Neutrophil (primary cell): ENCODE measurements around the gene RTEL1.
A peak's percentile ranks its signal among the peaks of the same experiment; 100 is the strongest.
"Not testable (repeated sequence)": the region's sequence is repeated elsewhere in the genome, so short reads cannot be mapped to it uniquely, and the experiment has no call there.

Experiments
- H3K27ac ChIP-seq: fragments of 200-600 bp; sonication (generic); 2 replicates; pipeline ENCODE4 v1.5.1; 2016; ENCODE audit warnings: mild to moderate bottlenecking, moderate library complexity
- H3K27me3 ChIP-seq: fragments of 200-600 bp; sonication (generic); 2 replicates; pipeline ENCODE4 v1.6.0; 2016; ENCODE audit warnings: mild to moderate bottlenecking
- H3K36me3 ChIP-seq: fragments of 200-600 bp; sonication (generic); 2 replicates; pipeline ENCODE4 v1.5.1; 2017
- H3K4me1 ChIP-seq, 2 experiments: fragments of 200-600 bp in 1 of 2; sonication (generic) in 1 of 2; 1 replicate in 1 of 2; 2 replicates in 1 of 2; pipeline versions ENCODE4 v1.5.1 to v1.6.1; 2013 to 2016; ENCODE audit warnings: low read depth in 1 of 2, low read length in 1 of 2, mild to moderate bottlenecking in 1 of 2, moderate library complexity in 1 of 2; ENCODE audit not compliant: control insufficient read depth in 1 of 2, insufficient read depth in 1 of 2
- H3K4me3 ChIP-seq, 2 experiments: fragments of 200-600 bp in 1 of 2; sonication (generic) in 1 of 2; 1 replicate in 1 of 2; 2 replicates in 1 of 2; pipeline ENCODE4 v1.5.1; 2013 to 2016; ENCODE audit warnings: low read depth in 1 of 2, low read length in 1 of 2, mild to moderate bottlenecking in 1 of 2, moderate library complexity in 1 of 2
- H3K9me3 ChIP-seq: fragments of 200-600 bp; sonication (generic); 2 replicates; pipeline ENCODE4 v1.5.1; 2016
- TF ChIP-seq, protein P1 (sequence below): fragments of 200-600 bp; sonication (generic); IDR thresholded peaks from 2 replicates; pipeline ENCODE4 v1.5.1; 2016; ENCODE audit warnings: antibody characterized with exemption

RTEL1 gene

DNA sequence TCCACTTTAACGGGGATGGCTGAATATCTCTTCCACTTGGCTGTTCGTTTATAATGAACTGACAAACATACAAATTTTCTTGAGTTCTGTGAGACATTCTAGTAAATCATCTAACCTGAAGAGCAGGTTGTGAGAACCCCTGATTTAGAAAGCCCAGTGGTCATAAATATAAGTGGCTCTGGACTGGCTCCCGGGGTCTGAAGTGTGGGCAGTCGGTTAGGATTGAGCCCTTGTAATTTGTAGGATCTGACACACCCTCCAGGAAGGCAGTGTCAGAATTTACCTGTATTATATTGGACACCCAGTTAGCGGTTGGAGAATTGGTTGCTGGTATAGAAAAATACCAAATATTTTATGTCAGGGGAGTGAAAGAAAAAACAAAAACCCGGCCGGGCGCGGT is 24.4 kb upstream of the RTEL1 start:
- no peak overlapping the region for H3K4me3 ChIP-seq
- no peaks in the 10 kb centered on the region for H3K27me3 ChIP-seq
- H3K27ac ChIP-seq, result peak overlapping the region; percentile 98
- TF ChIP-seq, protein P1, sequence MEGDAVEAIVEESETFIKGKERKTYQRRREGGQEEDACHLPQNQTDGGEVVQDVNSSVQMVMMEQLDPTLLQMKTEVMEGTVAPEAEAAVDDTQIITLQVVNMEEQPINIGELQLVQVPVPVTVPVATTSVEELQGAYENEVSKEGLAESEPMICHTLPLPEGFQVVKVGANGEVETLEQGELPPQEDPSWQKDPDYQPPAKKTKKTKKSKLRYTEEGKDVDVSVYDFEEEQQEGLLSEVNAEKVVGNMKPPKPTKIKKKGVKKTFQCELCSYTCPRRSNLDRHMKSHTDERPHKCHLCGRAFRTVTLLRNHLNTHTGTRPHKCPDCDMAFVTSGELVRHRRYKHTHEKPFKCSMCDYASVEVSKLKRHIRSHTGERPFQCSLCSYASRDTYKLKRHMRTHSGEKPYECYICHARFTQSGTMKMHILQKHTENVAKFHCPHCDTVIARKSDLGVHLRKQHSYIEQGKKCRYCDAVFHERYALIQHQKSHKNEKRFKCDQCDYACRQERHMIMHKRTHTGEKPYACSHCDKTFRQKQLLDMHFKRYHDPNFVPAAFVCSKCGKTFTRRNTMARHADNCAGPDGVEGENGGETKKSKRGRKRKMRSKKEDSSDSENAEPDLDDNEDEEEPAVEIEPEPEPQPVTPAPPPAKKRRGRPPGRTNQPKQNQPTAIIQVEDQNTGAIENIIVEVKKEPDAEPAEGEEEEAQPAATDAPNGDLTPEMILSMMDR, result no peak
- peaks cover 69 to 76% of the 10 kb centered on the region in 2 experiments for H3K4me1 ChIP-seq
- H3K9me3 ChIP-seq, result no peaks in the 10 kb centered on the region
- H3K36me3 ChIP-seq, result peaks cover 4% of the 10 kb centered on the region

DNA sequence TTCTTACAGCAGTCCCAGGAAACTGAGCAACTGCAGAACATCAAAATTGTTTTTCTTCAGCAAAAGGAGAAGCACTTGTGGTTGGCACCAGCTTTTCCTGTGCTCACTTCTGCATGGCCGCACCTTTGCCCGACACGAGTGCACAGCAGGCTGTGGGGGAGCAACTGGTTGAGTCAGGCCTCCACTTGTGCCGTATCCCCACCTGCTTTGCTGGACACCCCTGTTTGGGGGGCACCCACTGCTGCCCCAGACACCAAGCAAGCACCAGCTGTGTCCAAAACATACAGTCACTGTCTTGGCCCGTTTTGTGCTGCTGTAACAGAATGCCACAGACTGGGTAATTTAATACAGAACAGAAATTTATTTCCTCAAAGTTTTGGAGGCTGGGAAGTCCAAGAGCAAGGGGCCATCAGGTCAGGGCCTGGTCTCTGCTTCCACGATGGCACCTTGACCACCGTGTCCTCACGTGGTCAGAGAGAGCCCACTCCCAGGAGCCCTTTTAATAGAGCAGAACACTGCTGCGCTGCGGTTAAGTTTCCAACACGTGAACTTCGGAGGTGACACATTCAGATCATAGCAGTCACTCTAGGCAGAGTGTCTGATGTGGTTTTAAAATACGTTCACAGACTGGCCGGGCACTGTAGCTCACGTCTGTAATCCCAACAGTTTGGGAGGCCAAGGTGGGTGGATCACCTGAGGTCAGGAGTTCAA is 22.5 kb upstream of the RTEL1 start:
- Histone ChIP-seq H3K27ac (peak overlapping the region; percentile 98), H3K27me3 (no peaks in the 10 kb centered on the region), H3K4me3 (peak overlapping the region; percentile 47 to 49), H3K9me3 (no peaks in the 10 kb centered on the region), H3K4me1 (peaks cover 77 to 84% of the 10 kb centered on the region in 2 experiments), H3K36me3 (peaks cover 4% of the 10 kb centered on the region)
- TF ChIP-seq, protein P1, result peak; percentile 16

DNA sequence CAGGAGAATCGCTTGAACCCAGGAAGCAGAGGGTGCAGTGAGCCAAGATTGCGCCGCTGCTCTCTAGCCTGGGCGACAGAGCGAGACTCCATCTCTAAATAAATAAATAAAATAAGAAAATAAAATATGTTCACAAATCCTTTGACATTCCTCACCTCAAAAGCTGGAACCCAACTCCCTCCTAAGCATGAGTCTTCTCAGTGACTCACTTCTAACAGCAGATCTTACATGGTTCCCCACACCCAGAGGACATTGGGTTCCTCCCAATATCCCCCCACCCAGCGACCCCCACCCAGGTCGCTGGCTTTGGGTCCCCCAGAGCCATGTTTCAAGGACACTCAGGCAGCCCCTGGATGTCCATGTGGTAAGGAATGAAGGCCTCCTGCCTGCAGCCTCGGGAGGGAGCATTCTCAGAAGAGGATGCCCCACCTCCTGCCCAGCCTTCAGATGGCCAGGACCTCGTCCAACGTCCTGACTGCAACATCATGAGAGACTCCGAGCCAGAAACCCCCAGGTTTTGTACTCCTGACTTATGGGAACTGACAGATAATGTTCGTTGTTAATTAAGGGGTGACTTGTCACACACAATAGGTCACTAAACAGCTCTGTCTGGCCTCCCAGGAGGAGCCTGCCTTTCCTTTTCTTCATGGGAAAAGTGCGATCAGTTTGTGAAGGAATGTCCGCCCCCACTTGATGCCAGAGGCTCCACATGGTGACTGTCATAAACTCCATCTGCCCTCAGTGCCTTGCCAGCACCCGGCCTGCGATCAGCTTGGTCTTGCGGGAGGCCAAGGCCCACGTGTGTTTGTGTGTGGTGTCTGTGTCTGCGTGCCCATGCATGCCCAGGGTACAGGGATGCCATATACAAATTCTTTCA is 21.1 kb upstream of the RTEL1 start:
- Histone ChIP-seq H3K4me3 (no peak overlapping the region), H3K27ac (peak overlapping the region; percentile 98), H3K4me1 (peaks cover 80 to 86% of the 10 kb centered on the region in 2 experiments), H3K27me3 (no peaks in the 10 kb centered on the region), H3K9me3 (no peaks in the 10 kb centered on the region), H3K36me3 (no peaks in the 10 kb centered on the region)
- TF ChIP-seq, protein P1, result no peak

DNA sequence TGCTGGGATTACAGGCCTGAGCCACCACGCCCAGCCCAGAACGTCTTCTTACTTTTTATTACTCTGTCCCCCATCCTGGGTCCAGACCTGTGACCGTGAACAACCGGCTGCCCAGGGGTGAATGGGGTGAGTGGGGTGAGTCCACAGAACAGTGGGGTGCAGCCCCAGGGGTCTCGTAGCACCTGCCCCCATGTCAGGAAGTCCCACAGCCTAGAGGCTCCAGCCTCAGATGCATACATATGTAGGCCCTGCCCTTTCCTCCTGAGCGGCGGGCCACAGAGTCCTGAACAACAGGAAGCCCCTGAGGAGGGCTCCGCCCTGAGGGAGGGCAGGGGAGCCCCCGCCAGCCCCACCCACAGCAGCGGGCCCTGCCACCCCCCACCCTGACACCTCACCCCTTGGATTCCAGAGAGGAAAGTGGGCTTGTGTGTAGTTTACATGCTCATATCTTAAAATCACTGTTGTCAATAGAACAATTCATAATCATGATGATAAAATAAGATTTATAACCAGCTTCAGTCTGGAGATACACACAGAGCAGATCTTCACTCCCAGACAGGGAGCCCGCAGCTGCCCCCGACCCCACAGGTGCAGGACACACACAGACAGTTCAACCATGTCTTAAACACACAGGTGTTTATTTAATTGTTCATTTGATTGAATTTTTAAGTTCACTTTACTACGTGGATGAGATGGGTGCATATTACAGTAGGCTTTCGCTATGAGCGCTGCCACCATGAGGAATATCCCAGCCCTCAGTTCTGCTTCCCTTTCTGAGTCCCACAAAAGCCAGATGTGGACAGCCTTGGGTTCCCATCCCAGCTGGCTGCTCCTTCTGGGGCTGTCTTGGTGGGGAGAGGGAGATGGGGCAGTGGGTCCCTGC is 18.8 kb upstream of the RTEL1 start:
- H3K9me3 ChIP-seq, result no peaks in the 10 kb centered on the region
- H3K4me1 ChIP-seq, result peaks cover 70 to 72% of the 10 kb centered on the region in 2 experiments
- TF ChIP-seq, protein P1, result no peak
- H3K27ac ChIP-seq, result peak overlapping the region; percentile 100
- peak overlapping the region; percentile 70 to 95 for H3K4me3 ChIP-seq
- no peaks in the 10 kb centered on the region for H3K36me3 ChIP-seq
- no peaks in the 10 kb centered on the region for H3K27me3 ChIP-seq

DNA sequence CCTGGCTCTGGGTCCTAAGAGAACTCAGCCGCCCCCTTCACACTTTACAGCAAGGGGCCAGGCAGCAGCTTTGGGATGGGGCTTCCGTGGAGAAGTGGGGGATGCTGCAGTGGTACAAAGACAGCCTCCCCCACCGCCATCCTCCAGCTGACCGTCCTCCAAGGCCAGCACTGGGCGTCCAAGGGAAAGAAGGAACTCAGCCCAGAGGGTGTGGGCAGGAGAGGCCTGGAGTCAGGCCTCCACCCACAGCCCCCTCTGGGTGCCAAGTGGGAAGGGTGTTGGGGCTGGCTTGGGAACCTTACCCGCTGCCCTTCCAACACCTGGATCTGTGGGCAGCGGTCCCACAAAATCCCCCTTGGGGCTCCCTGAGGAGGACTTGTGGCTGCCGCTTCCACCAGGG is 18.0 kb upstream of the RTEL1 start:
- Histone ChIP-seq H3K9me3 (no peaks in the 10 kb centered on the region), H3K27me3 (no peaks in the 10 kb centered on the region), H3K27ac (peak overlapping the region; percentile 100), H3K4me3 (peak overlapping the region; percentile 70 to 95), H3K4me1 (peaks cover 62 to 64% of the 10 kb centered on the region in 2 experiments), H3K36me3 (no peaks in the 10 kb centered on the region)
- TF ChIP-seq, protein P1, result no peak

DNA sequence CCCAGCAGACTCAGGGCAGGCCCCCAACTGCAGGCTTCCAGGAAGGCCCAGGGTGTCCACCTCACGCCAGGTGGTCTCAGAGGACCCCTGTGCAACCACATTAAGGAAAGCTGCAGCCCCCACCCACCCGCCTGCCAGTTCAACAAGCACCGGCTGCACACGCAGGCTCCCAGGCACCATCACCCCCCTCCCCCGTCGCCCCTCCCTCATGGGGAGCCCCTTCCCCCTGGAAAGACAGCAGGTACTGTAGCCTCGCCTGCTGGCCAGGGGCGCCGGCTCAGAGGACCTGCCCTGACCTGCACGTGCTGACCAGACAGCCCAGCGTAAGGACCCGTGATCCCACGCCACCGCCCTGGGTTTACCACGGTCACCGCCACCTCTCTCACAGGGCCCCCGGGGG is 17.4 kb upstream of the RTEL1 start:
- Histone ChIP-seq H3K27ac (peak overlapping the region; percentile 100), H3K4me3 (peak overlapping the region; percentile 70 to 95), H3K4me1 (peaks cover 56 to 58% of the 10 kb centered on the region in 2 experiments)
- not testable (repeated sequence) for H3K27me3 ChIP-seq, H3K9me3 ChIP-seq, H3K36me3 ChIP-seq
